GM21786 (cell line): Measurements from ENCODE around the gene PTPRT.

ENCODE experiments used
- ATAC-seq: cut with Tn5 transposase; IDR thresholded peaks from one replicate; pipeline ENCODE4 v1.9.1; 2021; ENCODE audit not compliant: unreplicated experiment

PTPRT gene

GRCh38 chr20:43123180-43123579 is 66.5 kb downstream of the PTPRT start:
- no peak for ATAC-seq

DNA sequence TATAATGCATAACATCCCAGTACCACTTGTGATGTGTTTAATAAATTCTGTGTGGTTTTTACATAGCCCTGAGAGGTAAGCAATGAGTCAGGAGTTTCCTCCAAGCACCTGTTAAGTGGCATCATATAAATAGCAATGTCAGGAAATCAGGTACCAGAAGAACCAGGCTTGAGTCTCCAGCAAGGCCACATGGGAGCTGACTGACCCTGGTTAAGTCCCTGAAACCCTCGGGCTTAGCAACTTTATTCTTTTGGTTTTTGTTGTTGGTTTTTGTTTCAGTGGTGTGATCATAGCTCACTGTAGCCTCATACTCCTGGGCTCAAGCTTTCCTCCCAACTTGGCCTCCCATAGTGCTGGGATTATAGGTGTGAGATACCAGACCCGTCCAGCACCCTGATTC is 70.0 kb downstream of the PTPRT start:
- ATAC-seq = no peak

- no peak for ATAC-seq
Observed at GRCh38 chr20:43102394-43102793, 87.3 kb downstream of the PTPRT start.

- ATAC-seq = no peak
Observed at GRCh38 chr20:43096931-43097260, 92.8 kb downstream of the PTPRT start.

DNA sequence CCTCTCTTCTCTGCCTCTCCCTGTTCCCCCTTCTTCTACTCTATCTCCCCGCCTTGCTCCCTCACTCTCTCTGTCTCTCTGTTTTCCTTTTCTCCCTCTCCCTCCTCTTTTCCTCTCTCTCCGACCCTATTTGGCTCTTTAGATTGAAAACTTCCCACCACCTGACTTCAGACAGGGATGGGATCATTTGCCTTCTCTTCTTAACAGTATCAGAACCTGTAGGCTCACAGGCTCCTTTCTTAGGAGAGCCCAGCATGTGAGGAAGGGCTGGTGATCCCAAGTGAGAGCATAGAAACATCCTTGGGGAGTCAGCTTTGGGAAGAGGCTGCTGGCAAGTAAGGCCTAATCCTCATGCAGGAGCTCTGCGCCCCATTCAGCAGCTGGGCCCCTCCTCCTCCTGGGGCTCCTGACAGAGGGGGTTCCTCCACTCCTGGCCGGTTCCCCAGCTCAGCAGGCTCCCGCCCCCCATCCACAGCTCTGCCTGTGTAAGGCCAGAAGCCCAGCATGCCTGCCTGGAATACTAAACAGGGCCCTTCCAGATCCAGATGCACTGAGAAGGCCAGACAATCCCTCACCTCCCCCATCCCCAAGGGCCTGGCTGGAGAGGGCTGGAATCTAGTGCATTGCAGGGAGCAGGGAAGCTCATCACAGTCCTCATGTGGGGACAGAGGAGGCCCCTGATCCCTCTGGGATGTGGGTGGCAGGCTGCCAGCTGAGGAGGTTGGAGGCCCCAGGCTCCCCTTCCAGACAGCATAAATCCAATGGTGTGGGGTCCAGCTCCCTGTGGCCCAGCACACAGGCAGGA is 93.4 kb downstream of the PTPRT start:
- no peak for ATAC-seq

DNA sequence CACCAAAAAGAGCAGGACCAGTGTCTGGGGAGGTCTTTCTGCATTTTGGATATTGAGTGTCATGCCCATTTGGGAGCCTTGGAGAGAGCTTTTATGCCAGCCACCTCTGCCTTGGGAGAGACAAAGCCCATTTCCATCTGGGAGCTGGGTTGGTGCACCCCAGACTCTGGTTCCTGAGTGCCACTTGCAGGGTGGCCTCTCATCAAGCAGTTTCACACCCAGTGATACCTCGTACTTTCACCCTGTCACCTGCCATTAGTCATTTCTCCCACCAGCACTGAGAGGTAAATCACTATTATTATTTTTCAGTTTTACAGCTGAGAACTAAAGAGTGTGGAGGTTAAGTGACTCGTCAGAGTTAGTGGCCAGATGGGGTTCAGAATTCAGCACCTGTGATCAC is 94.7 kb downstream of the PTPRT start:
- no peak for ATAC-seq

DNA sequence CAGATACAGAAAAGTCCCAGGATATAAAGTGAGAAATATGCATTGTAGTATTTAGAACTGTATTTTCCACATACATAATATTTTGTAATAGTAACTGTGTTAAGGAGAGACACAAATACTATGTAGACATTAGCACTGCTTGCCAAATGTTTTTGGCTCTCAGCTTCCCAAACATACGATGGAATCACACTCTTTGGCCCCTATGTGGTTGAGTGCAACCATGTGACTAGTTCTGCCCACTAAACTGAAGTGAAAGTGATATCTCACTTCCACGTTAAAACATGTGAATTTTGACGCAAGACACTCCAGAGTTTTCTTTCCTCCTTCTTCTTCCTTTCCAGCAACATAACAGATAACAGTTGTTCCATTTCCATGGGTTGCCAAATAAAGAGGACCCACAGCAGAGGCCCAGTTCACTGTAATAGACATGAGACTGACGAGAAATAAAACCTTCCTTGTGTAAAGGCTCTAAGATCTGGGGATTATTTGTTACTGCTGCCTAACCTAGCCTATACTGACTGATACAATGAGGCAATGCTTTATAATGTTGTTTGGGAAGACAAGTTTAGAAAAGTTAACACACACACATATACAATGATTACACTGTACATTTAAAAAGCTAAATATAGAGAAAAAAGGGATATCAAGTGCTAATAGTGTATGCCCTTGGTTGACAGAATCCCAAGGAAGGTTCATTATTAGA is 97.2 kb downstream of the PTPRT start:
- no peak for ATAC-seq

DNA sequence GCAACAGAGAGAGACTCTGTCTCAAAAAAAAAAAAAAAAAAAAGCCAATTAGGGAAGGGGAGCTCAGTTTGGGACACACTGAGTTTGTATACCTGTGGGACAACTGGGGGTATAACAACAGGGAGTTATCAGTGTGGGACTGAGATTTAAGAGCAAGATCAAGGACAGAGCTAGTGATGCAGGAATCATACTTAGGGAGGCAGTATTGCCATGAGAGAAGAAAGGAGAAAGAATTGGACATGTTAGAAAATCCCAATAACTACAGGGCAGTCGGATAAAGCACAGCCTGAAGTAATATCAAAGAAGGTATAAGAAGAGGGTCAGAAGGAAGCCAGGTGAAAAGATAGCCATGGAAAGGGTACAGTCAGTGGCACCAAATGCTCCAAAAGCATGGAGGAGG is 121.2 kb downstream of the PTPRT start:
- ATAC-seq = no peak

- ATAC-seq = no peak
Observed at GRCh38 chr20:43066125-43066524, 123.6 kb downstream of the PTPRT start.

GRCh38 chr20:43065299-43065698 is 124.4 kb downstream of the PTPRT start:
- ATAC-seq = no peak

- no peak for ATAC-seq
Observed at GRCh38 chr20:43058077-43058476, 131.6 kb downstream of the PTPRT start.

- no peak for ATAC-seq
Observed at GRCh38 chr20:43057317-43057716, 132.4 kb downstream of the PTPRT start.

DNA sequence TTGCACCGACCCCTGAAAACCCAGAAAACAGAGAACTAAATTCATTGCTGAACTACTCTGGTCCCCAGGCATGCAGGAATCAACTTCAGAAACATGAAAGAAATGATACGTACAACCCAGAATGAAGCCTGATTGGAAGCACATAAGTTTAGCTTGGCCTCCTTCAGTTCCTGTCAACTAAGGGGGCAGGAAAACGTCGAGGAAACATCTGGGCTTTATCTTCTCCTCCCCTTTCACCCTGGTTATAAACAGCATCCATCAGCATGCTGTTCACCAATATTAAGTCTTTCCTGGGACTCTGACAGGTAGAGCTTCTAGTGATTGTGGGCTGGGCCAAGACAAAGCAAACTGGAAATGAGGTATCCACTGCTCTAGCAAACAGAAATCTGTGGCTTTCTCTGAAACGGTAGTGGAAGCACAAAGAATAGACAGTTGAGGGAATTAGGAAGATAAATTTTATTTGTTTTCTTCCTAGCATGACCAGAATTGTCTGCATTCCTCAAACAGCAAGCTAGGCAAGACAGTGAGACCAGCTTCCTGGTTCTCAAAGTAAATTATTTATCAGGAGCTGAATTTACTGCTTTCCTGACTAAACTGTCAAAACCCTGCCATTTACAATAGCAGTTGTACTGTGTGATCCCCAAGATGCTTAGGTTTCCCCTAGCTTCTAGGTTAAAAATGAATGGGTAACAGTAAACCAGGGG is 134.4 kb downstream of the PTPRT start:
- no peak for ATAC-seq

DNA sequence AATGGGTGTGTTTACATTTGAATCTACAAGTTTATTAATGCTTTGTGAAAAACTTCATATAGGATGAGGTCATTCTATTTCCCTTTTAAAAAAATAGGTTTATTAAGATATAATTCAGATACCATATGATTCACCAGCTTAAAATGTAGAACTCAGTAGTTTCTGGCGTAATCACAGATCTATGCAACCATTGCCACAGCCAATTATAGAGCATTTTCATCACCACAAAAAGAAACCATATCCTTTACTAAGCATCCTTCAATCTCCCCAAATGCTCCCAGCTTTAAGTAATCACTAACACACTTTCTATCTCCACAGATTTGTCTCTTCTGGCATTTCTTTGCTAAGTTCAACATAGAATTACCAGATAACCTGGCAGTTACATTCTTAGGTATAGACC is 137.2 kb downstream of the PTPRT start:
- no peak for ATAC-seq

DNA sequence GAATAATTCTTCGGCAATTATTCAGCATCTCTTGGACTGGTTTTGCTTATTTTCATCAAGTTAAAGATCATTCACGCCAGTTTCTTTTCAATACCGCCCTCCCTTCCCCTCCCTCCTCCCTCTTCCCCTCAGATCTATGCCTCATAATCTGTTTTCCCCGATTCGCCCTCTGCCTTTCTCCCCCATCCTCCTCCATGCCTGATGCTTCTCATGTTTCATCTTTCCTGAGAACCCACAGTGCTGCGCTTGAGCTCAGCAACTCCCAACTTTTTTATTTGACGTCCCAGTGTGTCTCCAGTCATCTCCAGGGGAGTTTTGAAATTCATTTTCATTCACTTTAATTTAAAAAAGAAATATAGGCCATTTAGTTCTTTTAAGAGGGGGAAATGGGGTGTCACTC is 142.7 kb downstream of the PTPRT start:
- no peak for ATAC-seq

- no peak for ATAC-seq
Observed at GRCh38 chr20:43043887-43044286, 145.8 kb downstream of the PTPRT start.

DNA sequence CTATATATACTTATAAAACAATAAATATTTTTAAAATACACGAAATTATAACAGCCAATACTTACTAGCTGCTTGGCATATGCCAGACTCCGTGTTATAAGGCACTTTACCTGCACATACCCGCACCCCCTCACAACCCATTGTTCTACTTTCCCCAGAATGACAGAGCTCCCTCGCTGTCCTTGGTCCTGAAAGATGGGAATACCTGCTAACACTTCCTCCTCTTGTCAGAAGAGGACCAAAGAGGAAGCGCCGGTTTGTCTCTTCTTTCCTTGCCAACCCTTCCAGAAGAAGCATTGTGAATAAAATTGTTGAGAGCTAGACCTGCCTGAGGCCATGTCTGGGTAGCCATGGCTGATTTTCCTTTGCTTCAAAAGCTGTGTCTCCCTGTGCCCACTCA is 149.3 kb downstream of the PTPRT start:
- ATAC-seq = no peak

DNA sequence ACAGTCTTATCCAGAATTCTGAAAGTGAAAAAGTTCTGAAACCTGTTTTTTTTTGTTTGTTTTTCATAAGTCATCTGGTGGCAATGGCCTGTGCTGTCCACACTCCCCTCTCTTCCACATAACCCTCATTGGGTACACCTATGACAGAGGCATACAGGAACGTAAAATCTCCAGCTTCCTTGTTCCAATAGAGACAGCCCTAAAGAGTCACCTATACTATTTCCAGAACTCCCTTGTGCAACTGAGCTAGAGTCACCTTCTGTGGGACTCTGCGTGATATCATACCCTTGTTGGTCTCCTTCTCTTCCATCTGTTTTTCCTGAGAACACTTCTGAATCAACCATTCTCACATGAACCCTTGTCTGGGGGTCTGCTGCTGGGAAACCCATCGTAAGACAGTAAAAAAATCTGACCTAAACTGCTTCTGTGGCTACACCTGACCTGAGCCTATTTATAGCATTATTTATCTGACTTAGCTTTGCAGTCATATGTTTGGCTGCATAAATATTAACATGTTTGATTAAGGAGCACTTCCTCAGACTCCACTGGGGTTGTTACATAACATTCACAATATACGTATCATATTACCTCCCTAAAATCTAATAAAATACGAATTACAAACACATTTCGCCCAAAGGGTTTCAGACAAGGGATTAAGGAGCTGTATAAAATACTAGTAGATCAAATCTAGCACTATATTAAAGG is 151.9 kb downstream of the PTPRT start:
- ATAC-seq = no peak

- ATAC-seq = no peak
Observed at GRCh38 chr20:43034981-43035724, 154.6 kb downstream of the PTPRT start.

DNA sequence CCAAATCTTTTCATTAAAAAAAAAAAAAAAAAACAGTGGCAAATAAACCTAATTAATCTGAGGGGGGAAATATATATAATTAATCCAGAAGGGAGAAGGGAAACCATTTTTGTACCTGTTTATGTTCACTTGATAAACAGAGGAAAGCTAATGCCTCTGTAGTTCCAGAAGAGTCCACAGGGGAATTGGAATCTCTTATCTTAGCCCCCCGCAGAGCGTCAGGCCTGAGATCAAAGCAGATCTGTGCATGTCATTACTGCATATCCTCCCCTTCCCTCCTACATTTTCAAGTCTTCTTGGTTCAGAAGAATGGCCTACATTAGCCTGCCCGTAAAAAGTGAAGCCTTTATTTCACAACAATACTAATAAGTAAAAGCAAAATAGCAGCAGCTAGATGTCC is 157.2 kb downstream of the PTPRT start:
- no peak for ATAC-seq

DNA sequence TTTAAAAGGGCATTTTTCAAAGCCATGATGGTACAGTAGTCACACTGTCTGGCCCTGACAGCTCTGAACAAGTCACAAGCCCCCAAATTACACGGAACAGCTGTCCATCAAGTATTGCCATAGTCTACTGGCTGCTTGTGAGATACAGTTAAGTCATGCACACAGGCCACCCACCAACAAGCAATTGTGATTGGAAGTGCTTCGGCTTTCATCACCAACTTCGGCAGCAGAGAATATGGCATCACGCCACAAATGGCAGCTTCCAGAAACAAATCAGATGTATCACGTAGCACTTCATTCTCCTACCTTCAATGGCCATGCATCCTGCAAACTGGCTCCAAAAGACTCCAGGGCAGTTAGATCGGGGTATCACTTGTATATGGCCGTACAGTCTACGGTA is 160.5 kb downstream of the PTPRT start:
- ATAC-seq = no peak
